Measurements from ENCODE around the gene EP400.

EP400 gene

DNA sequence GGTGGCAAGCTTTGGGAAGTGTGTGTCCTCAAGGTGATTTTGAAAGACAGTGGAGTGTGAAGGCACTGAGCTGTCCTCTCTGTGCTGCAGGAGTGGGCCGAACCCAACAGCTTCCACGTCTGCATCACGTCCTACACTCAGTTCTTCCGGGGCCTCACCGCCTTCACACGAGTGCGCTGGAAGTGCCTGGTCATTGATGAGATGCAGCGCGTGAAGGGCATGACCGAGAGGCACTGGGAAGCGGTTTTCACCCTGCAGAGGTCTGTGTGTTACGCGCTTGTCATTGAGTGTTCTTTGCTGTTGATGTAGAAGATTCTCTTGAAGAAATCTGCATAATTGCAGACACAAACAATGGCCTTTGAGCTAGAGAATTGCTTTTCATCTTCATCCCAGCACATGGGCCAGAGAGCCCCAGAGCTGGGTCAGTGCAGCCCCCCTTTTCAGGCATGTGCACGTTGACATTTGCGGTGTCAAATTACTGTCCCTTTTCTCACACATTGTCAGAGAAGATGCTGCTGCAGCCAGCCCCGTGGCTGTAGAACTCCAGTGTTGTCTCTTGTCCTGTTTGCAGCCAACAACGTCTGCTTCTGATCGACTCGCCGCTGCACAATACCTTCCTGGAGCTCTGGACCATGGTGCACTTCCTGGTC lies 63.3 kb downstream of the EP400 start:
- DNase-seq (ENCODE audit: extremely low spot score, insufficient read length, low read depth) = no peak
- no peak for FAIRE-seq

DNA sequence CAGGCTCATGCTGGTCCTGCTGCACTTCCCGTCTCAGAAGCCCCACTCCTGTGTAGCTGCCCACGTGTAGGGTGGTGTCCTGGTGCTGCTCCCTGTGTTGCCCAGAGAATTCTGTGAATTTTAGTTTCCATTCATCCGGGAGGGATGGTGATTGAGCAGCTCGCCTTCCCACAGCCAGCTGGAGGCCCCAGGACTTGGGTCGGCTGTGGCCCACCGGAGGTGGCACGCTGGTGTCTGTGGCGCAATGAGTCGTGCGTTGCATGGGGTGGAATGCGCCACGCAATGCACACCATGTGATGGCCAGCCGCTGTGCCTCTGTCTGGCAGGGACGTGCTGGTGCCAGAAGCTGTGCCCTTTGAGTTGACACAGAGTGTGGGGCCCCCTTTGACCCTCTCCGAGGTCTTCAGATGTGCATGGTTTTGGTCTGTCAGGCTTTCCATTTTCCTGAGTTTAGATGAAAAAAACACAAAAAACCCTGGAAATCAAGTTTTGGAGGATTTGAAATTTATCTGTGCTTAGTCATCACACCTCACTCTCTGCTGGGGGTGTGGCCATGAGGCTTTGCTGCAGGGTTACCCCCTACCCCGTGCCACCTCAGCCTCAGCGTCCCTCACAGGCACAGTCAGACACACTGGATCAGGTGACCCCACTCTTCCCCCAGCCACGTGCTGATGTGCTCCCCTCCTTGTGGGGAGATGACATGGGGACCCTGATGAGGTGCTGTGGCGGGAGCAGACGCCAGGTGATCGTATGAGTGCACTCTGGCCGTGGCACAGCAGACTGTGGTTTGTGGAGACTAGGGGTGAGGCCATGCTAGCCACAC lies 64.6 kb downstream of the EP400 start:
- FAIRE-seq = no peak
- DNase-seq (ENCODE audit: extremely low spot score, insufficient read length, low read depth) = no peak

DNA sequence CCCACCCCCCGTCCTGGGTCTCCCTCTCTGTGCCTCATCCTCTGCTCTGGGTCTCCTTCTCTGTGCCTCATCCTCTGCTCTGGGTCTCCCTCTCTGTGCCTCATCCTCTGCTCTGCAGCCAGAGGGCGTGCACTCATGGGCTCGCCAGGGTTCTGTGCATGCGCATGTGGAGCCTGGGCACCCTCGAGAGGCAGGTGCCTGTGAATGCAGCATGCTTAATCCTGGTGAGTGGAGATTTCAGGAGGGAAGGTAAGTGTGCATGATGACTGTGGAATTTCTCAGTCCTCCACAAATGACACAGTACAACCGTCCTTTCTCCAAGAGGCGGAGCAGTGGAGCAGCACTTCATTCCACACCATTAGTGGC lies 65.2 kb downstream of the EP400 start:
- FAIRE-seq (no peak), DNase-seq (ENCODE audit: extremely low spot score, insufficient read length, low read depth) (no peak)

DNA sequence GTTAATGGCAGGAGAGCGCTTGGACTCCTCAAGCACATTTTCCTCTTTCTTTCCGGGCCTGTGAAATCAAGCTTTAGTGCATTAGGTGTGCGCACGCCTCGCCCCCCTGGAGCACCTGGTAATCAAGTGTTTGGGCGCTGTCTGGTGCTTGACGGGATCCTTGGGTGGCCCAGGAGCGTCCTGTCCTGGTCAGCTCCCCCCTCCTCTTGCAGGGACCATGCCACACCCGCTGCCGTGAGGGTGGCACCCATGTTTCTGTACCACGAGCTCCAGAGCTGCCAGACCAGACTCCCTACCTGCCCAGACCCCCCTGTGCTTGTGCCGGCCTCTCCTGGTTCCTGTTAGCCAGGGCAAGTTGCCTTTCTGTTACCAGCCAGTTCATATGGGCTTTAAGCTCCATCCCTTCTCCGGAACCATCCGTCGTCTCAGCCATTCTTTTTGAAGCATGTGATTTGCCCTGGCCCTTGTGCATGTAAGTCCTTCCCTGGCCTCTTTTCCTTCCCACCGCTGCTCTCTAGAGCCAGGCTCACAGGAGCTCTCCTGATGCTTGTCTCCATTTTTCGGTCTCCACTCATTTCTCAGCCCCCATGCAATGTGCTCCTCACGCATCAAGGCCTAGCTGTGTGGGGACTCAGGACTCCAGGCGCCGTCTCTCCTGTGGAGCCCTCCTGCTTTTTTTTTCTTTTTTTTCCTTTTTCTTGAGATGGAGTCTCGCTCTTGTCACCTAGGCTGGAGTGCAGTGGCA lies 66.1 kb downstream of the EP400 start:
- no peak for DNase-seq (ENCODE audit: extremely low spot score, insufficient read length, low read depth)
- FAIRE-seq = no peak

DNA sequence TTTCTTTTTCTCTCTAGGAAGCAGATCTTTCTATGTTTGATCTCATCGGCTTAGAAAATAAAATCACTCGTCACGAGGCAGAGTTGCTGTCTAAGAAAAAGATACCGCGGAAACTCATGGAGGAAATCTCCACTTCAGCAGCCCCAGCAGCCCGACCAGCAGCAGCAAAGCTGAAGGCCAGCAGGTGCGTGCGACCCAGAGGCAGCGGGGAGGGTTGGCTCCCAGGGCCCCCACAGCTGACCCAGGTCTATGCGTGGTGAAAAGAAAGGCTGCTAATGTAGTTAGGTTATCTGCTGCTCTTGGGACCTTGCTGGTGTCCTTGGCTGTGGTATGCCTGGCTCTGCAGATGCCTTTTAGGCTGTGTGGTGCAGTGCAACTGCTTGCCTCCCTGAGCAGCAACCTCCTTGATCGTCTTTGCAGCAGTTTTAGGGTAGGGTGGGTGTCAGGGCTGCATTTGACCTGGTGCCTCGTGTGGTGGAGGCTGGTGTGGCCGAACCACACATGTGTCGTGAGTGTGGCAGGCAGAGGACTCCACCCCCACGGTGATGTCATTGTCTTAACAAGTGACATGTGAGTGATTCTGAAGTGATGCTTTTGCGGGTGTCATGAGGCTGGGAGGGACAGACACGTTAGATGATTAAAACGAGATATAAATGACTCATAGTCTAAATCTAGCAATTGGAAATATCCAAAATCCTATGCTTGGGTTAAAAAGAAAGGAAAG lies 68.6 kb downstream of the EP400 start:
- DNase-seq (ENCODE audit: extremely low spot score, insufficient read length, low read depth) = no peak
- no peak for FAIRE-seq

DNA sequence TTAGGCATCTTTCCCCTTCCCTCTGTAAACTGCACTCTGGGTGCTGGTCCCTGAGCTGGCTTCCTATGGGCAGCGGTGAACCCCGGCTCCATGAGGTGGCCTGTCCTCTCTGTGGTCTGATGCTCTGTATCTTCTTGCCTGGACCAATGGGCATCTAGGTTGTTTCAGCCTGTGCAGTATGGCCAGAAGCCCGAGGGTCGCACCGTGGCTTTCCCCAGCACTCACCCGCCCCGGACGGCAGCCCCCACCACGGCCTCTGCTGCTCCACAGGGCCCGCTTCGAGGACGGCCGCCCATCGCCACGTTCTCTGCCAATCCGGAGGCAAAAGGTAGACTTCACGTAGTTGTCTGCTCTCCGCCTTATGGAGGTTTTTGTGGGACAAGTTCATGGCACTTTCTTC lies 70.1 kb downstream of the EP400 start:
- DNase-seq (ENCODE audit: extremely low spot score, insufficient read length, low read depth) (no peak), FAIRE-seq (no peak)

DNA sequence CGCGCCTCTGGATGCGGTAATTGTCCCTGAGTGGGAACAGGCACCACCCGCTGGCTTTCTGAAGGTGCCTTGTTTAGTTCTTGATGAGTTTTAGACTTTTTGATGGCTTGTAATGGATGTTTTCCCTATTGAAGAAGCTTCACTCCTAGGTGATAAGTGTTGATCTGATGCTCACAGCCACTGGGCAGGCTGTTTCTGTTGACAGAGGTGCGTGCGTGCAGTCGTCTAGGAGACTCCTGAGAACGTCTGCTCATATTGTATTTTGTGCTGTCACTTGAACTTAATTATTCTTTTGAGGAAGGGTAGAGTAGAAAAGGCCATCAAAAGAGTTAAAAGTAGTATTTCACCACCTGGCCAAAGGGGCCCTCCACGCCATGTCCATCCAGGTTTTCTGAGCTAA lies 70.5 kb downstream of the EP400 start:
- DNase-seq (ENCODE audit: extremely low spot score, insufficient read length, low read depth) = no peak
- FAIRE-seq = no peak

DNA sequence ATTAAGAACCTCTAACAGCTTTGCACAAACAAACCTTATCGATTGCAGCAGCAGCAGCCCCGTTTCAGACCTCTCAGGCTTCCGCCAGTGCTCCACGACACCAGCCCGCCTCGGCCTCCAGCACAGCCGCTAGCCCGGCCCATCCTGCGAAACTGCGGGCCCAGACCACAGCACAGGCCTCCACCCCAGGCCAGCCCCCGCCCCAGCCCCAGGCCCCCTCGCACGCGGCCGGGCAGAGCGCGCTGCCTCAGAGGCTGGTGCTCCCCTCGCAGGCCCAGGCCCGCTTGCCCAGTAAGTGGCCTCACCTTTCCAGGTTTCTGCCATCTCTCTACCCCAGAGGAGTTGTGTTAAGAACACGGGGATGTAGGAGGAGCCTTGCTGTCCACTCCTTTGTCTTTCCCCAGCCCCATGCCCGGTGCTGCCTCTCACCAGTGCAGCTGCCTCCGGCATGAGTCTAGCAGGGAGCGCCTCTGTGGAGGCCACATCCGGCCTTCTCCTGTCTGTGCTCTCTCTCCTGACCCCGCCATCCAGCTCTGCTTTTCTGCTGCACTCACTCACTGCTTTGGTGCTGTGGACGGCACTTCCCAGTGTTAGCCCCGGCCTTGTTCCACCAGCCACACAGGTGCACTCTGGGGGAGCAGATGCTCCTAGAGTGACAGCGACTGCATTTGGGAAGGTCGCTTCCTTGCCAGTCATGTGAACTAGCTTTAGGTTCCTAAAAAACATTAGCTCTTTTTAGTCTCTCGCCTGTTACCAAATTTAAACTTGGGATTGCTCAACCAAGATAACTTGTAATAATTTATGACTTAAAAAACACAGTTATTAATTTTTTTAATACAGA lies 71.5 kb downstream of the EP400 start:
- no peak for FAIRE-seq
- DNase-seq (ENCODE audit: extremely low spot score, insufficient read length, low read depth) = no peak

DNA sequence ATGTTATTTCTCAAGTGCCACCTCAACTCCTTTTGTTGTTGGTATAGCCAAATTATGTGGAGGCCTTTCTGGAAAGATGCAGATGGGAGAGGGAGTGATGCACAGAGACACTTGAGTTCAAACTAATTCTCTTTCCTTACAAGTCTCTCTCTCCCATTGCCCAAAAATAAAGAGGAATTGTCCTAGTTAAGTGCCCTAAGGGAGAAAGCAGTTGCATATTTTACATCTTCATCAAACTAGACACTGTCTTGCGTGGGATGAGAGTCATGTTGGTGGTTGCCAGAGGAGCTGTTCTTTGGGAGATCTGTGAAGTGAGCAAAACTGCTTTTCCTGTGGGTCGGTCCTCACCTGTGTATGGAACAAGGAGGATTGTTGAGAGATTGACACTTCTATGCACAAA lies 72.2 kb downstream of the EP400 start:
- no peak for FAIRE-seq

DNA sequence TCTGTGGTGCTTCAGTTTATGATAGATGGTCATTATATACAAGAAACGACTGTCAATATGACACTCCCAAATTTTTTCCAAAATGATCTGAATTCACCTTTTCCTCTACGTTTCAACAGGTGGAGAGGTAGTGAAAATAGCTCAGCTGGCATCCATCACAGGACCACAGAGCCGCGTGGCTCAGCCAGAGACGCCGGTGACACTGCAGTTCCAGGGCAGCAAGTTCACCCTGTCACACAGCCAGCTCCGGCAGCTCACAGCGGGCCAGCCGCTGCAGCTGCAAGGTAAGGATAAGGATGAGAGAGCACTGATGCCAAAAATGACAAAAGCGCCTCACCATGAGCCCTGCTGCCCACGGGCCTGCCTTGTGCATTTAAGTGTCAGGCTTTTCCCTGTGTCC lies 73.9 kb downstream of the EP400 start:
- FAIRE-seq = no peak
- no peak for DNase-seq (ENCODE audit: extremely low spot score, insufficient read length, low read depth)

More for the DNA sequence above, 72.2 kb downstream of the EP400 start:
- no peak for DNase-seq (ENCODE audit: extremely low spot score, insufficient read length, low read depth)

DNA sequence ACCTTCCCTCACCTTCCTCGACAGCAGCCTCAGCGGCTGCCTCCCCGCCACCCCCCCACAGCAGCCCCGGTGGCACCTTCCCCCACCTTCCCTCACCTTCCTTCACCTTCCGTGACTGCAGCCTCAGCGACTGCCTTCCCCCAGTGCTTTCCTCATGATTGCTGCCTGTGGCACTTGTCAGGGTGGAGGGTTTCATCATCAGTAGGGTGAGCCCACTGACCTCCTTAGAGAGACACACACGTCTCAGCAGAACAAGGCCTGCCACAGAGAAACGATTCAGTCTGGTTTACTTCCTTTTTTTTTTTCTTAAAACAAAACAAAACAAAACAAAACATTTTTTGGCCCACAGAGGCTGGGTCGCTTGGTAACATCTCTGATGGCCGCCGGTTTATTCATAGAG lies 75.0 kb downstream of the EP400 start:
- DNase-seq (ENCODE audit: extremely low spot score, insufficient read length, low read depth) (no peak), FAIRE-seq (no peak)

DNA sequence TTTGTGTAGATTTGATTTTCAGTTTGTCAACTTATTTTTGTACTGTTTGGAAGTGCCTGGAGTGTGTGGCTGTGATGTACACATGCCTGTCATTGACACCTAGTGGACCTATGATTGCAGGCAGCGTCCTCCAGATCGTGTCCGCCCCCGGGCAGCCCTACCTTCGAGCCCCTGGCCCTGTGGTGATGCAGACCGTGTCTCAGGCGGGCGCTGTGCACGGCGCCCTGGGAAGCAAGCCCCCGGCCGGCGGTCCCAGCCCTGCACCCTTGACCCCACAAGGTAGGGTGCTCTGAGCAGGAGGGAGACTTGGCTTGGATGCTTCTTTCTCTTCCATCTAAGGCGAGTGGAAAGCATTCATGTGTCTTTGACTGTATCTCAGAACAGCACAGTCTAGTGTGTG lies 75.8 kb downstream of the EP400 start:
- FAIRE-seq (no peak), DNase-seq (ENCODE audit: extremely low spot score, insufficient read length, low read depth) (no peak)

DNA sequence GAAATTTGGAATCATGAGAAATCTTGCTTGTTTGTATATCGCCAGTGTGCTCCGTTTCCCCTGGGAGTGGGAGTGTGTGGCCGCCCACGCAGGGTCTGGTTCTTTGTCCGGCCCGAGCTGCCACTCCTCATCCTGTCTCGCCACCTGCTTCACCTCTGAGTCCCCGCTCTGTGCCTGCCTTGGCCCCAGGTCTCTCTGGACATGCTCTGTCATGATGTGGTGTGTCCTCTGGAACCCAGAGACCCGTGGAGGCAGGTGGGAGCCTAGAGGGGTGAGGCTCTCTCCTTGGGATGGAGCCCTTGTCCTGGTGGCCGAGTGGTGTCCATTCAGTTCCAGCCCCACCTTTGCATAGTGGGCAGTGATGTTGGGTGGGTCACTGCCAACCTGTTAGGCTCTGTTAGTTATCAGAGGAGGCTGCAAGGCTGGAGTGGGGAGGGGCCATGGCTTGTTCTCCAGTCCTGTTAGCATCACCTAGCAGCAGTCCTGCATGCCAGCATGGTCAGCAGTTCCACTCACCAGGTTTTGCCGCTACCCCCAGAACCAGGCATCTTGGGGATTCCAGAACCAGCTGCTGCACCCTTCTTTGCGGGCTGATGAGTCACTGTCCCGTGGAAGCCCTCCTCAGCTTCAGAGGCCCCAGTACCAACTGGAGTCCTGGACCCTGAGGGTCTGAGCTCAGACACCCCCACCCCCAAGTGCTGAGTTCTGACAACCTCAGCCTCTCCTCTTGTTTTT lies 76.5 kb downstream of the EP400 start:
- FAIRE-seq (no peak), DNase-seq (ENCODE audit: extremely low spot score, insufficient read length, low read depth) (no peak)

DNA sequence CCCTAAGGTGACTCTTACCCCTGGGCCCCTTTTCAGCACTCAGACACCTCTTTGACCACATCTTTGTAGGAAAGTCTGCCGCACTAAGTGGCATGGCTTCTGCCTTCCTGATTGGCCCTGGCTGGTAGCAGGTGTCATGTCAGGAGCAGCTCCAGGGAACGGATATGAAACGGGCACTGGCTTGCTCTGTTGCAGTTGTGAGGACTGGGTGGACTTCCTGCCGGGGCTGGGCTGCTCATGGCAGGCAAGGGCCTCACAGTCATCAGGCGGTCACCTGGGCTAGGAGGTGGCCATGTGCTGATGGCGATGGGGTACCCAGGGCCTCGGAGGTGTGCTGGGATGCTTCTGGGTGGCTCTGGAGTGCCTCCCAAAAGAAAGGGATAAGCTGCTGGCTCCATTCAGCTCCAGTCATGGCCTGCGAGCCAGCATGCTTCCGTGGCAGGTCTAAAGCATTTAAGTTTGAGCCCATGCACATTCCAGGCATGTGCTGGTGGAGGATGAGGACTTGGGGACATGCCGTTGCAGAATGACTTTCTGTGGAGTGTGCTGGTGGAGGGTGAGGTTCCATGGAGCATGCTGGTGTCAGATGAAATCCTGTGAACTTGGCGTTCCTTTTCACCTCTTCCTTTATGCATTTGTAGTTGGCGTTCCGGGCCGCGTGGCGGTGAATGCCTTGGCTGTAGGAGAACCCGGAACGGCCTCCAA lies 77.2 kb downstream of the EP400 start:
- FAIRE-seq (no peak), DNase-seq (ENCODE audit: extremely low spot score, insufficient read length, low read depth) (no peak)

DNA sequence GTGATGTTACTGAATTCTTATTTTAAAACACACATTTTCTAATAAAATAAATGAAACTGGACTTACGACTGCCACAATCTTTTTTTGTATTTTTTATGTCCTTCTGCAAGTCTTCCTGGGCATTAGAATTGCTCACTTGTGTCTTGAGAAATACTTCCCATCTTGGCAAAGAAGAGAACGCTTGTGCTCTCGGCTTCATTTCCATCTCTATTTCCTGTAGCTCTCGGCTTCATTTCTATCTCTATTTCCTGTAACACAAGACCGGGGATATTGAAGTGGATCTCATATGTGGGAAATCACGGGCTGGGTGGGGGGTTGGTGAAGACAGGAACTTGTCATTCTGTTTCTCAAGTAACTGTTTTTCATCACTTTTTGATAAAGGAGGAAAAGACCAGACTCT lies 77.9 kb downstream of the EP400 start:
- FAIRE-seq (no peak), DNase-seq (ENCODE audit: extremely low spot score, insufficient read length, low read depth) (no peak)

DNA sequence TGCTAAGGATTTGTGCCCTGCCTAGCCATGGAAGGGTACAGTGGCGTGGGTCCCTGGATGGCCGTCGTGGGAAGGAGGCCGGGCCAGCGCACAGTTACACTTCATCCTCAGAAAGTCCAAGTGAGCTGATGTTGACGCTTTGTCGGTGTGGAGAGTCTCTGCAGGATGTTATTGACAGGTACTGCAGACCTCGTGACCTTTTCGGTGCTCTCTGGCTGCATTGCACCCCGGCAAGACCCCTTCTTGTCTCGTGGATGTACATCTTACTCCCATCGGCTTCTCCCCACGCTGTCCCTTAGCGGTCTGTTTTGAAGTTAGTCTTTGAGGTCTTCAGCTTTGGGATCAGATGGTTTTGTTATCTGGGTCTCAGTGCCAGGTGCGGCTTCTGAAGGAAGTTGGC lies 78.4 kb downstream of the EP400 start:
- no peak for FAIRE-seq
- DNase-seq (ENCODE audit: extremely low spot score, insufficient read length, low read depth) = no peak

DNA sequence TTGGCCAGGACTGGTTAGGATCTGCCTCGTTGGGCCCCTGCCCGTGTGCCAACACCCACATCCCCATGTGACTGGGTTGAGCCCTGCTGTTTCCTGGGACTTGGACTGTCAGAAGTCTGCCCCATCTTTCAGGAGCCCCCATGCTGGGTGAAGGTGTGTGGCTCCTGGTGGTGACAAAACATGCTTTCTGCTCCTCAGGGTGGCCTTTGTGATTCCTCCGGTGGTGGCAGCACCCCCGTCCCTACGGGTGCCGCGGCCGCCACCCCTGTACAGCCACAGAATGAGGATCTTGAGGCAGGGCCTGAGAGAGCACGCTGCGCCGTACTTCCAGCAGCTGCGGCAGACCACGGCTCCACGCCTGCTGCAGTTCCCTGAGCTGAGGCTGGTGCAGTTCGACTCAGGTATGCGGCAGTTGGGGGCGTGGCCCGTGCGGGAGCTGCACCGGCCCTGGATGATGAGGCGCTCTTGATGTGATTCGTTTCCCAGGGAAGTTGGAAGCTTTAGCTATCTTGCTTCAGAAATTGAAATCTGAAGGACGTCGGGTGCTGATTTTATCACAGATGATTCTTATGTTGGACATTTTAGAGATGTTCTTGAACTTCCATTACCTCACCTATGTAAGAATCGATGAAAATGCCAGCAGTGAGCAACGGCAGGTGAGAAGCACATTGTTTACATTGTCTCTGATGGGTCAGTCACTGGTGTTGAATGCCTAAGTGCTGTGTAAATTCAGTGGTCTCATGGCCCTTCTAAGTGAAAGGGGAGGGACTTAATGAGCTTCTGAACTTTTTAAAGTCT lies 80.0 kb downstream of the EP400 start:
- DNase-seq (ENCODE audit: extremely low spot score, insufficient read length, low read depth) (no peak), FAIRE-seq (no peak)
